HUES48 (cell line): ENCODE data around the gene CALR.
"Not testable (repeated sequence)": the region's sequence is repeated elsewhere in the genome, so short reads cannot be mapped to it uniquely, and the experiment has no call there.

ENCODE experiments used
- H3K27ac ChIP-seq: one replicate; pipeline ENCODE4 v1.7.0; 2013; ENCODE audit warnings: low read depth, low read length, inconsistent platforms
- H3K27me3 ChIP-seq: 2 replicates; pipeline ENCODE4 v1.6.1; 2013; ENCODE audit warnings: mild to moderate bottlenecking, low read length; ENCODE audit not compliant: control insufficient read depth, insufficient read depth
- H3K36me3 ChIP-seq: 2 replicates; pipeline ENCODE4 v1.6.1; 2013; ENCODE audit warnings: low read length; ENCODE audit not compliant: control insufficient read depth, insufficient read depth
- H3K4me1 ChIP-seq: 2 replicates; pipeline ENCODE4 v1.6.1; 2013; ENCODE audit warnings: mild to moderate bottlenecking, low read length; ENCODE audit not compliant: control insufficient read depth, insufficient read depth
- H3K4me3 ChIP-seq: 2 replicates; pipeline ENCODE4 v1.5.1; 2013; ENCODE audit warnings: mild to moderate bottlenecking, low read depth, low read length
- H3K9ac ChIP-seq: 2 replicates; pipeline ENCODE4 v1.6.1; 2013; ENCODE audit warnings: mild to moderate bottlenecking, low read depth, low read length, moderate library complexity
- H3K9me3 ChIP-seq: 2 replicates; pipeline ENCODE4 v1.6.1; 2013; ENCODE audit warnings: low read length; ENCODE audit not compliant: control insufficient read depth, insufficient read depth

Gene CALR

DNA sequence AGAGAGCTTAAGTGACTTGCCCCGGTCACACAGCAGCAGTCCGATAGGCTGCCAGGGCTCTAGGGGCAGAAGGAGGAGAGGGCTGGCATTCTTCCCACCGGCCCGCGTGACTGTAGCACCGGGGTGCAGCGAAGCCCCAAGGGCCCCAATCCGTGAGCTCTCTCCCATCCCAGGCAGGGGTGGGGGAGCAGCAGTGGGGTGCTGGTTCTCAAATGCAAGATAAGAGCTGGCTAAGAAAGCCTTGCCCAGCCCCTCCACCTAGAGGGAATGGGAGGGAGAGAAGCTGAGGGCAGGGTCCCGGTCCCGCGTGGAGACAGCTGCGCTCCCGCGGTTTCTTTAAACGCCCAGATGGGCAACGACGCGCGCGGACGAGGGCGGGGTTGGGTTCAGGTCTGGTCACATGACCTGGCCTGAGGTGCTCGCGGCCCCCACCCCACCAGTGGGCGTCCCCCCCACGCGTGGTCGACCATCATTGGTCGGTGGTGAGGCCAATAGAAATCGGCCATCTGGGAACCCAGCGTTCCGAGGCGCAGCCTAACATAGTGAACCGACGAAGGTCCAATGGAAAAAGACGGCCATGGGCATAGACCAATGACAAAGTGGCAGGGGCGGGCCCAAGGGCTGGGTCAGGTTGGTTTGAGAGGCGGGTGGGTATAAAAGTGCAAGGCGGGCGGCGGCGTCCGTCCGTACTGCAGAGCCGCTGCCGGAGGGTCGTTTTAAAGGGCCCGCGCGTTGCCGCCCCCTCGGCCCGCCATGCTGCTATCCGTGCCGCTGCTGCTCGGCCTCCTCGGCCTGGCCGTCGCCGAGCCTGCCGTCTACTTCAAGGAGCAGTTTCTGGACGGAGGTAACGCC is at the start of gene CALR:
TSS of gene CALR (plus strand) at position 683 of the 852 bp plus-strand sequence. CDS start at position 754, 71 bp downstream.
- Histone ChIP-seq H3K4me3 (peak within 1 kb of the TSS; percentile 98), H3K9me3 (no peaks in the 10 kb centered on the region), H3K9ac (peak within 1 kb of the TSS; percentile 93), H3K27me3 (no peaks in the 10 kb centered on the region), H3K4me1 (peaks cover 22% of the 10 kb centered on the region), H3K36me3 (peaks cover 42% of the 10 kb centered on the region), H3K27ac (peak within 1 kb of the TSS; percentile 80)

DNA sequence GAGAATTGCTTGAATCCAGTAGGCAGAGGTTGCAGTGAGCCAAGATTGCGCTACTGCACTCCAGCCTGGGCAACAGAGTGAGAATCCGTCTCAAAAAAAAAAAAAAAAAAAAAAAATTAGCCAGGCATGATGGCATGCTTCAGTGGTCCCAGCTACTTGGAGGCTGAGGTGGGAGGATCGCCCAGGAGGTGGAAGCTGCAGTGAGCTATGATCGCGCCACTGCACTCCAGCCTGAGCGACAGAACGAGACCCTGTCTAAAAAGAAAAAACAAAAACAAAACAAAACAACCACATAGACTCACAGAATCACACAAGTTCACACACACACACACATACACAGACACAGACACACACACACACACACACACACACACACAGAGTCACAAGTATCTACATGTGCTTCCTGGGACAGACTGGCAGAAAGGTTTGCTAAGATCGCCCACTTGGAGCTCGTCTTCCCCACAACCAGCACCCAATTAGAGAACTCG is 48.1 kb upstream of the CALR start:
- Histone ChIP-seq H3K9ac (peak overlapping the region; percentile 64), H3K27ac (peak overlapping the region; percentile 31), H3K4me3 (peak overlapping the region; percentile 55), H3K36me3 (peaks cover 22% of the 10 kb centered on the region)
- not testable (repeated sequence) for H3K27me3 ChIP-seq, H3K4me1 ChIP-seq, H3K9me3 ChIP-seq

DNA sequence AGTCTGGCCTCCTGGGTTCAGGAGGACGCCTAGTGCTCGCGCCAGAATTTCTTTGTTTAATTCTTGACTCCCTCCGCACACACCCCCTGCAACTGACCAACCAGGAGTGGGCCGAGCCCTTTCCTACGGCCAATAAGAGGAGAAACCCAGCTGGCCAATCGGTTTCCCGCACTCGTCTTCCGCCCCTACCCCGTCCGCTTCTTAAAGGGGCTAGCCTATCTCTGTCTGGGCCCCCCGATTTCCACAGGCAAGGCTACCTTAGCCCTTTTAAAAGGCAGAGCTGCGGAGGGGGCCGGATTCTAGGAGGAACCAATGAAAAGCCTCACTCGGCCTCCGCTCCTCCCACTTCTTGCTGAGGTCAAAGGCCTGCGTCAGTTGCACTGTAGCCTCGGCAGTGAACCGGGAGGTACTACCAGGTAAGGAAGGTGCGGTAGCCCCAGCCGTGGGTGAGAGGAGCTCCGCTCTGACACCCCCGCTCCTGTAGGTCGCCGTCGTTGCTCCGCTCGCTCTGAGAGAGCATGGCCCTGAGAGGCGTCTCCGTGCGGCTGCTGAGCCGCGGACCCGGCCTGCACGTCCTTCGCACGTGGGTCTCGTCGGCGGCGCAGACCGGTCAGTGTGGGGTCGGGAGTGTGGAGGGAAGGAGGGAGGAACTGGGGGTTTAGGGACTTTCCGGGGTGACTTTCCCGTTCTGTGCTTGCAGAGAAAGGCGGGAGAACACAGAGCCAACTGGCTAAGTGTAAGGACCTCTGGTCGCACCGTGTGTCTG is 47.4 kb upstream of the CALR start, which contains the start of gene GCDH:
TSS of gene GCDH (plus strand) at position 374 of the 766 bp plus-strand sequence. CDS start at position 519, 145 bp downstream.
- peak within 1 kb of the TSS; percentile 68 for H3K9ac ChIP-seq
- no peaks in the 10 kb centered on the region for H3K4me1 ChIP-seq

DNA sequence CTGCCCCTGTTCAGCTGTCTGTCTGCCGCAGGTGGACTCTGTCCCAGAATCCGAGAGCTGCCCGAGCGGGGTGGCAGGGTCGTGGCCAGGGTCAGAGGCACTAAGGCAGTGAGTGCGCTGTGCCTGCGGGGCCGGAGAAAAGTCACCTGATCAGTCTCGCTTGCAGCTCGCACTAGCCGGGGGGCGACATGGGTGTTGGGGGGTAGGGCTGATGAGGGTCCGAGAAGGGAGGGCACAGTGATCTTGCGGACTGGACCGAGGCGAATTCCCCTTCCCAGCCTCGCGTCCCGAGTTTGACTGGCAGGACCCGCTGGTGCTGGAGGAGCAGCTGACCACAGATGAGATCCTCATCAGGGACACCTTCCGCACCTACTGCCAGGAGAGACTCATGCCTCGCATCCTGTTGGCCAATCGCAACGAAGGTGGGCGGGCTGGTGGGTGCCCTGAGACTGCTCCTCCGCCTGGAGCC is 46.8 kb upstream of the CALR start:
- no peaks in the 10 kb centered on the region for H3K4me1 ChIP-seq
- no peak overlapping the region for H3K27ac ChIP-seq
- H3K4me3 ChIP-seq: peak overlapping the region; percentile 87
- no peaks in the 10 kb centered on the region for H3K9me3 ChIP-seq
- H3K36me3 ChIP-seq: peaks cover 31% of the 10 kb centered on the region
- H3K9ac ChIP-seq: peak overlapping the region; percentile 68
- H3K27me3 ChIP-seq: peaks cover 3% of the 10 kb centered on the region; the same call in 1 of the 2 replicates

More for the DNA sequence above, 47.4 kb upstream of the CALR start, which contains the start of gene GCDH:
- Histone ChIP-seq H3K27ac (peak within 1 kb of the TSS; percentile 31), H3K4me3 (peak within 1 kb of the TSS; percentile 87), H3K27me3 (peaks cover 8% of the 10 kb centered on the region; the same call in 1 of the 2 replicates), H3K9me3 (no peaks in the 10 kb centered on the region), H3K36me3 (peaks cover 25% of the 10 kb centered on the region)

DNA sequence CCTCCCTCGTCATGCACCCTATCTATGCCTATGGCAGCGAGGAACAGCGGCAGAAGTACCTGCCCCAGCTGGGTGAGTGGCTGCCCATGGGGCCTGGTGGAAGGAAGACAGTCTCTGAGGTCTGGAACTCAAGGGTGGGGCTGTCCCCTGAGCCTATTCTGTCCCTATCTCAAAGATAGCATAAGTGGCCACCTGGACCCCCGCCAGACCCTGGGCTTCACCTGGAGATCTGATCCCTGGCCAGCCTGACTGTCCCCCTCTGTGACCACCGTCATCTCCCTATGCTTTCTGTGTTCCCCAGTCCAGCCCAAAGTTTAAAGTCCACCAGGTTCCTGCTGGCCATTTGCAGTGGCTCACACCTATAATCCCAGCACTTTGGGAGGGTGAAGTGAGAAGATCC is 44.8 kb upstream of the CALR start:
- Histone ChIP-seq H3K36me3 (peaks cover 51% of the 10 kb centered on the region), H3K9me3 (no peaks in the 10 kb centered on the region), H3K4me1 (no peaks in the 10 kb centered on the region), H3K4me3 (no peak overlapping the region), H3K27me3 (no peaks in the 10 kb centered on the region), H3K9ac (no peak overlapping the region), H3K27ac (no peak overlapping the region)

DNA sequence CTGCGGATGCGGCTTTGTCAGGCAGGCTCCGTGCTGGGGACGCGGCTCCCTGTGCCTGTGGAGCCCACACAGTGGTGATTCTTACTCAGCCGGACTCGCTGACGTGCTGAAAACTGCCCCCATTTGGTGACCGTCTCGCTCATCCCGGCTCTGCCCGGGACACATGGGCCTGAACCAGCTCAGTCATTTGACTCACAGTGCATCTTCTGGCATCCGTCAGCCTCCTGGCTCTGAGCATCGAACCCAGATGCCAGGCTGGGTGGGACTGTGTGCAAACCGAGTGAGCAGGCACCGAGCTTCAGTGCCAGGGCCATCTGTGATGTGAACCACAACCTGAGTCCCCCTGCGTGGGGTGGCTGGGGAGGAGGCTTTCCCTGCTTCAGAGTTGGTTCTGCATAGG is 41.9 kb upstream of the CALR start:
- Histone ChIP-seq H3K27me3 (no peaks in the 10 kb centered on the region), H3K4me1 (no peaks in the 10 kb centered on the region), H3K27ac (no peak overlapping the region), H3K9ac (no peak overlapping the region), H3K36me3 (peaks cover 71% of the 10 kb centered on the region), H3K4me3 (no peak overlapping the region), H3K9me3 (no peaks in the 10 kb centered on the region)

DNA sequence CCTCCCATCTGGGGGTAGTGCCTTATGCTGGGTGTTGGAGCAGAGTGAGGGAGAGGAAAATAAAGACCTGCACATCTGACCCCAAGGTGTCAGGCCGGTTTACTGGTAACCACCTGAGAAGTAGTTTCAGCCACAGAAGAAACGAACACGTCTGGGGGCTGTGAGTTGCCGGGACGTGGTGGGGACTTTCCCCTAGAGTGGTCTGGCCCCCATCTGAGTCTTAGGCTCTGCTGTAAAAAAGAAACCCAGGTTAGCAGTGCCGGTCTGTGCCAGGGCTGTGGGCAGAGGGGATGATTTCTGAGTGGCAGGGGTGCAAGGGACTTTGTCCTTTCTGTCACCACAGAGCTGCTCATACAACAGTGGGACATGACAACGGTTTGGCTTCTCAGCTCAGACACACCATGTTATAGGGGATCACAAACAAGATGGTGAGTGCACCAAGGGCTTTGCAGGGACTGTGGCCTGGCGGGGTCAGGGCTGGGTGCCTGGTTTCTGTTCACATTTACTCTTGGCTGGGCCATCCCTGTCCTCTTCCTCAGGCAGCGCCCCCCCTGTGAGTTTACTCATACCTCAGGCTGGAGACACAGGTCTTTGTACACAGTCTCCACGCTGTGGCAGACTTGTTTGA is 38.4 kb upstream of the CALR start:
- H3K4me3 ChIP-seq: no peak overlapping the region
- no peak overlapping the region for H3K27ac ChIP-seq
- peaks cover 51% of the 10 kb centered on the region for H3K36me3 ChIP-seq
- H3K9ac ChIP-seq: no peak overlapping the region
- no peaks in the 10 kb centered on the region for H3K4me1 ChIP-seq
- no peaks in the 10 kb centered on the region for H3K9me3 ChIP-seq
- no peaks in the 10 kb centered on the region for H3K27me3 ChIP-seq

DNA sequence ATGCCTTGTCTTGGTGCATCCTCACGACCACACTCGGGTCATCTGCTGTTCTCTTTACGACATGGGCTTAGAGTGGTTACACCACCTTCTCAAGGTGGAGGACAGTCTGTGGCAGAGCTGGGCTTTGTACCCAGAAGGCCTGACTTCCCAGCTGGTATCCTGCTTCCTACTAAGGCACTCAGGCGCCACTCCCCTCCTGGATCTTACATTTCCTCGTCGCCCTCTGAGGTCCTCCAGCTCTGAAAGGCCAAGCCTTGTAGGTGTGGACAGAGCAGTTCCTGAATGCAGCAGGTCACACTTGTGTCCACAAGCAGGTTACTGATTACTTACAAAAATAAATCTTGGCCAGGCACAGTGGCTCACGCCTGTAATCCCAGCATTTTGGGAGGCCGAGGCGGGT is 31.2 kb upstream of the CALR start:
- no peak overlapping the region for H3K27ac ChIP-seq
- no peaks in the 10 kb centered on the region for H3K9me3 ChIP-seq
- no peak overlapping the region for H3K9ac ChIP-seq
- no peak overlapping the region for H3K4me3 ChIP-seq
- no peaks in the 10 kb centered on the region for H3K36me3 ChIP-seq
- peaks cover 1% of the 10 kb centered on the region; the same call in 1 of the 2 replicates for H3K4me1 ChIP-seq
- H3K27me3 ChIP-seq: no peaks in the 10 kb centered on the region

DNA sequence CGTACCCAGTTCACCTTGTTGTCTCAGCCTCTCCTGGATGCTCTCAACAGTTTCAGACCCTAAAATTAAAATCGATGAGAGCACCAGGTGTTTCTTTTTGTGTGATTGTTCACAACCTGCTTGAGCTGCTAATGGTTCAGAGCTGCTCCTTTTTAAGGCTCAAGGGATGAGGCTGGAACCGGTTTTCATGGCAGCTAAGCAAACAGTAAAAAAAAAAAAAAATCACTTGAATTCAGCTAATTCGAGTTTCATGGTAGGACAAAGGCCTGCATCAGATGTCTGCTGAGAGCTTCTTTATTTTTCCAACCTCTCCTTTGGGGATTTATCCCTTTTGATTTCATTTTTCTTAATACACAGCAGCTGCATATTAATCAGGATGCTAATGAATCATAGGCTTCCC is 25.8 kb upstream of the CALR start:
- Histone ChIP-seq H3K27me3 (no peaks in the 10 kb centered on the region), H3K4me1 (peaks cover 22% of the 10 kb centered on the region), H3K9me3 (no peaks in the 10 kb centered on the region), H3K27ac (peak overlapping the region; percentile 72), H3K4me3 (no peak overlapping the region), H3K9ac (peak overlapping the region; percentile 44), H3K36me3 (no peaks in the 10 kb centered on the region)

DNA sequence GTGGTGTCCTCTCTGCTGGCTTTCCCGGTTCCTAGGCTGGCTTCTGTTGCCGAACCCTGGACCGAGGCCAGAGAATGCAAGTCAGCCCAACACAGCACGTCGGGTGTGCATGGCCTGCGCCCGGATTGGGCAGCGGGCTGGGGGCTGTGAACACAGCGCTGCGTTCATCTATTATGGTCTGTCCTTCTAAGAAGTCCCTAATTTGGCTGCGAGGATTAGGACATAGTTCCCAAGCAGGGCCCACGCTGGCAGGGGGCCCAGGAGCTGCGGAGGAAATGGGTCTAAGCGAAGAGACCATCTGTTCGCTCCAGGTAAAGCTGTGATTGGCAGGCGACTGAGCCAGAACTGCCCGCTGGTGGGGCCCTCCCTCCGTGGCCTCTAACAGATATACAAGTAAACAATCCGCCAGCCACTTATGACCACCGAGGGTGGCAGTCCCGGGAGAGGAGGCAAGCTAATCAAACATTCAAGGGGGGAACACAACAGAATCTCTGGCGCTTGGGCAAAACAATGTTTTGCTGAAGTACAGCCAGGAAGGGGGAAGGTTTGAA is 25.3 kb upstream of the CALR start:
- H3K9ac ChIP-seq: peak overlapping the region; percentile 44
- H3K9me3 ChIP-seq: no peaks in the 10 kb centered on the region
- H3K36me3 ChIP-seq: no peaks in the 10 kb centered on the region
- H3K27ac ChIP-seq: peak overlapping the region; percentile 72
- H3K27me3 ChIP-seq: peaks cover 3% of the 10 kb centered on the region
- peaks cover 22% of the 10 kb centered on the region for H3K4me1 ChIP-seq
- H3K4me3 ChIP-seq: peak overlapping the region; percentile 8; the same call in 1 of the 2 replicates
